WERI-Rb-1 (cell line): Measurements from ENCODE around the gene KCNQ2.

Experiments used
- DNase-seq: peaks from one replicate; pipeline ENCODE4 v3.0.0-alpha.2; 2020
- H3K27ac ChIP-seq: fragments of 250-450 bp; sonication (Bioruptor Pico); 2 replicates; pipeline ENCODE4 v1.5.1; 2020; ENCODE audit warnings: mild to moderate bottlenecking, moderate library complexity
- H3K27me3 ChIP-seq: fragments of 250-450 bp; sonication (Bioruptor Pico); 2 replicates; pipeline ENCODE4 v1.5.1; 2021; ENCODE audit warnings: mild to moderate bottlenecking, low read depth, moderate library complexity; ENCODE audit not compliant: insufficient read depth, severe bottlenecking
- H3K36me3 ChIP-seq: fragments of 250-450 bp; sonication (Bioruptor Pico); 2 replicates; pipeline ENCODE4 v1.5.1; 2020; ENCODE audit warnings: mild to moderate bottlenecking, moderate library complexity
- H3K4me3 ChIP-seq: 2 replicates; pipeline ENCODE4 v1.5.1; 2011; ENCODE audit warnings: low read depth, mild to moderate bottlenecking, control low read depth, low read length
- H3K9me3 ChIP-seq: fragments of 250-450 bp; sonication (Bioruptor Pico); 2 replicates; pipeline ENCODE4 v1.5.1; 2021; ENCODE audit warnings: mild to moderate bottlenecking, moderate library complexity; ENCODE audit not compliant: severe bottlenecking
- CTCF ChIP-seq: IDR thresholded peaks from 2 replicates; pipeline ENCODE4 v1.5.1; 2011; ENCODE audit warnings: low read depth, mild to moderate bottlenecking, control low read depth, inconsistent platforms, low read length

KCNQ2 gene

GRCh38 chr20:63468421-63468820, 4.0 kb downstream of the KCNQ2 start:
- TF ChIP-seq CTCF = no peak
- Histone ChIP-seq H3K27me3 (no peaks in the 10 kb centered on the region), H3K4me3 (no peak overlapping the region), H3K9me3 (no peaks in the 10 kb centered on the region), H3K36me3 (peaks cover 10% of the 10 kb centered on the region), H3K27ac (no peak overlapping the region)
- no peak for DNase-seq

- Histone ChIP-seq H3K27me3 (no peaks in the 10 kb centered on the region), H3K4me3 (no peak overlapping the region), H3K9me3 (no peaks in the 10 kb centered on the region), H3K27ac (no peak overlapping the region), H3K36me3 (peaks cover 14% of the 10 kb centered on the region)
- no peak for DNase-seq
- TF ChIP-seq CTCF = no peak
These were observed 5.0 kb downstream of the KCNQ2 start for GRCh38 chr20:63467294-63468083.

GRCh38 chr20:63466861-63467260, 5.6 kb downstream of the KCNQ2 start:
- no peak for DNase-seq
- TF ChIP-seq CTCF = no peak
- H3K27me3 ChIP-seq = no peaks in the 10 kb centered on the region
- no peak overlapping the region for H3K4me3 ChIP-seq
- H3K27ac ChIP-seq = no peak overlapping the region
- H3K9me3 ChIP-seq = no peaks in the 10 kb centered on the region
- H3K36me3 ChIP-seq = peaks cover 15% of the 10 kb centered on the region

GRCh38 chr20:63466250-63466825, 6.1 kb downstream of the KCNQ2 start:
- H3K27me3 ChIP-seq = no peaks in the 10 kb centered on the region
- H3K4me3 ChIP-seq = no peak overlapping the region
- H3K9me3 ChIP-seq = no peaks in the 10 kb centered on the region
- no peak overlapping the region for H3K27ac ChIP-seq
- H3K36me3 ChIP-seq = peaks cover 15% of the 10 kb centered on the region
- TF ChIP-seq CTCF = no peak
- DNase-seq = no peak

- H3K27ac ChIP-seq = no peak overlapping the region
- H3K4me3 ChIP-seq = no peak overlapping the region
- H3K27me3 ChIP-seq = no peaks in the 10 kb centered on the region
- no peak for DNase-seq
- H3K9me3 ChIP-seq = no peaks in the 10 kb centered on the region
- peaks cover 15% of the 10 kb centered on the region for H3K36me3 ChIP-seq
- no peak for TF ChIP-seq CTCF
These were observed 6.8 kb downstream of the KCNQ2 start for GRCh38 chr20:63465380-63466249.
